GM18858 (cell line): ENCODE data around the gene IPMK.
A peak's percentile ranks its signal among the peaks of the same experiment; 100 is the strongest.
"Not testable (repeated sequence)": the region's sequence is repeated elsewhere in the genome, so short reads cannot be mapped to it uniquely, and the experiment has no call there.

Experiments used
- ATAC-seq: cut with Tn5 transposase; IDR thresholded peaks from one replicate; pipeline ENCODE4 v1.9.1; 2021; ENCODE audit not compliant: unreplicated experiment

Gene IPMK

GRCh38 chr10:58157076-58157766 lies 110.5 kb downstream of the IPMK start:
- no peak for ATAC-seq

- ATAC-seq = not testable (repeated sequence)
These were observed 111.8 kb downstream of the IPMK start for GRCh38 chr10:58155941-58156340.

GRCh38 chr10:58153751-58154150 lies 113.9 kb downstream of the IPMK start:
- no peak for ATAC-seq

GRCh38 chr10:58152673-58153263 lies 114.9 kb downstream of the IPMK start:
- ATAC-seq = peak; percentile 65

- ATAC-seq = no peak
These were observed 117.4 kb downstream of the IPMK start for GRCh38 chr10:58150290-58150689.

GRCh38 chr10:58143944-58144343 lies 123.8 kb downstream of the IPMK start:
- ATAC-seq = no peak
